Measurements from ENCODE around the gene DNAH14. TPM values are rescaled to one million over a fixed set of nuclear protein-coding genes. Genes with fewer than 3 reads are reported as not detected.

Gene DNAH14
- polyA plus RNA-seq, 4 donors: 12.1 to 21.4 (median 18.4) TPM

- no peak for DNase-seq (ENCODE audit: low read depth in 4 of 4, low spot score in 2 of 4)
Observed at GRCh38 chr1:225442123-225442505, 512.6 kb downstream of the DNAH14 start.

- no peak for DNase-seq (ENCODE audit: low read depth in 4 of 4, low spot score in 2 of 4)
Observed at GRCh38 chr1:225445639-225446594, 516.4 kb downstream of the DNAH14 start.

GRCh38 chr1:225446595-225446960 is 517.1 kb downstream of the DNAH14 start:
- no peak for DNase-seq (ENCODE audit: low read depth in 4 of 4, low spot score in 2 of 4)

- DNase-seq (ENCODE audit: low read depth in 4 of 4, low spot score in 2 of 4): no peak
Observed at GRCh38 chr1:225446981-225447615, 517.6 kb downstream of the DNAH14 start.

- DNase-seq (ENCODE audit: low read depth in 4 of 4, low spot score in 2 of 4): no peak
Observed at GRCh38 chr1:225447650-225448089, 518.2 kb downstream of the DNAH14 start.

GRCh38 chr1:225448146-225448805 is 518.8 kb downstream of the DNAH14 start:
- DNase-seq (ENCODE audit: low read depth in 4 of 4, low spot score in 2 of 4): no peak

All from left renal cortex interstitium (tissue), 4 donors.